ENCODE measurements around the gene IFNG-AS1. TPM values are rescaled to one million over a fixed set of nuclear protein-coding genes. Genes with fewer than 3 reads are reported as not detected.

IFNG-AS1 gene
- total RNA-seq, 1 experiment from 2014 or later, result not detected

- no peaks in the 10 kb centered on the region for H3K4me1 ChIP-seq (ENCODE audit: insufficient read depth, low read length, poor library complexity, severe bottlenecking)
- DNase-seq (ENCODE audit: low spot score), result no peak
- no peak overlapping the region for H3K27ac ChIP-seq (ENCODE audit: low read depth, low read length, poor library complexity, severe bottlenecking)
- no peaks in the 10 kb centered on the region for H3K27me3 ChIP-seq (replicated peaks; ENCODE audit: insufficient read depth, low read depth, low read length, poor library complexity)
- CTCF ChIA-PET, result no interaction called here
- POLR2A ChIA-PET (ENCODE audit: low non-redundant PET), result no interaction called here
- no peaks in the 10 kb centered on the region for H3K9me3 ChIP-seq (ENCODE audit: low read depth, low read length, poor library complexity, severe bottlenecking)
- no TSS peak for BruUV-seq (replicated peaks)
- no peak overlapping the region for H3K4me3 ChIP-seq (ENCODE audit: low read depth, low read length, poor library complexity, severe bottlenecking)
- TF ChIP-seq CTCF (conservative IDR thresholded peaks at IDR 0.05; ENCODE audit: low read depth, low read length) (no peak), EZH2 (IDR thresholded peaks at IDR 0.05; ENCODE audit: borderline replicate concordance, low read depth, low read length, poor library complexity, severe bottlenecking) (no peak)
- no peaks in the 10 kb centered on the region for H3K36me3 ChIP-seq (ENCODE audit: insufficient read depth, low read length, poor library complexity, severe bottlenecking)
- intact Hi-C loops (cut with micrococcal nuclease; ENCODE audit: unreplicated experiment), result no loop called here
Observed at GRCh38 chr12:68020049-68020448, 30.8 kb downstream of the IFNG-AS1 start.

GRCh38 chr12:68020699-68021098, 31.5 kb downstream of the IFNG-AS1 start:
- ChIA-PET CTCF (no interaction called here), POLR2A (ENCODE audit: low non-redundant PET) (no interaction called here)
- no peak overlapping the region for H3K27ac ChIP-seq (ENCODE audit: low read depth, low read length, poor library complexity, severe bottlenecking)
- H3K36me3 ChIP-seq (ENCODE audit: insufficient read depth, low read length, poor library complexity, severe bottlenecking), result no peaks in the 10 kb centered on the region
- H3K9me3 ChIP-seq (ENCODE audit: low read depth, low read length, poor library complexity, severe bottlenecking), result no peaks in the 10 kb centered on the region
- no peaks in the 10 kb centered on the region for H3K27me3 ChIP-seq (replicated peaks; ENCODE audit: insufficient read depth, low read depth, low read length, poor library complexity)
- no peak overlapping the region for H3K4me3 ChIP-seq (ENCODE audit: low read depth, low read length, poor library complexity, severe bottlenecking)
- TF ChIP-seq CTCF (conservative IDR thresholded peaks at IDR 0.05; ENCODE audit: low read depth, low read length) (no peak), EZH2 (IDR thresholded peaks at IDR 0.05; ENCODE audit: borderline replicate concordance, low read depth, low read length, poor library complexity, severe bottlenecking) (no peak)
- intact Hi-C loops (cut with micrococcal nuclease; ENCODE audit: unreplicated experiment), result no loop called here
- no peaks in the 10 kb centered on the region for H3K4me1 ChIP-seq (ENCODE audit: insufficient read depth, low read length, poor library complexity, severe bottlenecking)
- DNase-seq (ENCODE audit: low spot score), result no peak
- BruUV-seq (replicated peaks), result no TSS peak

DNA sequence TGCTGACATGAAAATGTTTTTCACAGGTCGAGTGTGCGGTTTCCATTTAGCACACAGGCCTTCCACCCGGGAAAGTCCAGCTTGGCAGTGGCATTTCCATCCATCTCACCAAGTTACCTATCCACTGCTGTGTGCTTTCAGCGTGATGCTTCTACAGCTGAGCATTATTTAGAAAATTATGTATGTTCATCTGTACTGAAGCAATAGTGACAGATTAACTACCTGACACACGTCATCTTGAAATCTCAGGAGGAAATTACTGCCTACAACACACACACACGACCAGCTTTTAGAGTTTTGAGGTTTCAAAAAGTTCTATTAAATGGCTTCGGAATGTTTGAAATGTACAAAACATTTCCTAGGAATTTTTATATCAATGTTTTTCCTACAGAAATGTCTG, 39.4 kb downstream of the IFNG-AS1 start:
- Histone ChIP-seq H3K36me3 (ENCODE audit: insufficient read depth, low read length, poor library complexity, severe bottlenecking) (no peaks in the 10 kb centered on the region), H3K4me3 (ENCODE audit: low read depth, low read length, poor library complexity, severe bottlenecking) (no peak overlapping the region), H3K27ac (ENCODE audit: low read depth, low read length, poor library complexity, severe bottlenecking) (no peak overlapping the region), H3K27me3 (replicated peaks; ENCODE audit: insufficient read depth, low read depth, low read length, poor library complexity) (no peaks in the 10 kb centered on the region), H3K9me3 (ENCODE audit: low read depth, low read length, poor library complexity, severe bottlenecking) (no peaks in the 10 kb centered on the region), H3K4me1 (ENCODE audit: insufficient read depth, low read length, poor library complexity, severe bottlenecking) (no peaks in the 10 kb centered on the region)
- TF ChIP-seq EZH2 (IDR thresholded peaks at IDR 0.05; ENCODE audit: borderline replicate concordance, low read depth, low read length, poor library complexity, severe bottlenecking) (no peak), CTCF (conservative IDR thresholded peaks at IDR 0.05; ENCODE audit: low read depth, low read length) (no peak)
- POLR2A ChIA-PET (ENCODE audit: low non-redundant PET), result no interaction called here
- CTCF ChIA-PET, result no interaction called here
- no peak for DNase-seq (ENCODE audit: low spot score)
- no TSS peak for BruUV-seq (replicated peaks)
- intact Hi-C loops (cut with micrococcal nuclease; ENCODE audit: unreplicated experiment), result no loop called here
